ENCODE data around the gene PPDPF.

GRCh38 chr20:63505281-63505680 is 15.3 kb upstream of the PPDPF start:
- no peak for TF ChIP-seq EZH2 (IDR thresholded peaks at IDR 0.05)
- no peak for TF ChIP-seq CTCF (IDR thresholded peaks at IDR 0.05)
